Muscle layer of duodenum (tissue), 2 donors: ENCODE data around the gene LRCH2.
A peak's percentile ranks its signal among the peaks of the same experiment; 100 is the strongest.
"Not testable (repeated sequence)": the region's sequence is repeated elsewhere in the genome, so short reads cannot be mapped to it uniquely, and the experiment has no call there.

ENCODE experiments used
- H3K27ac ChIP-seq: one replicate; pipeline ENCODE4 v1.7.0; 2013; ENCODE audit warnings: mild to moderate bottlenecking, low read length
- H3K27me3 ChIP-seq: one replicate; pipeline ENCODE4 v1.7.0; 2013; ENCODE audit warnings: low read depth, mild to moderate bottlenecking, control low read depth, low read length
- H3K36me3 ChIP-seq, 2 donors: one replicate each; pipeline ENCODE4 v1.7.0; 2013; ENCODE audit warnings: low read length in 2 of 2, control low read depth in 1 of 2, mild to moderate bottlenecking in 1 of 2; ENCODE audit not compliant: insufficient read depth in 2 of 2, control insufficient read depth in 1 of 2
- H3K4me1 ChIP-seq, 2 donors: one replicate each; pipeline ENCODE4 v1.7.0; 2013; ENCODE audit warnings: low read length in 2 of 2, mild to moderate bottlenecking in 2 of 2, control low read depth in 1 of 2, moderate library complexity in 1 of 2; ENCODE audit not compliant: insufficient read depth in 2 of 2, control insufficient read depth in 1 of 2
- H3K4me3 ChIP-seq, 2 donors: one replicate each; pipeline ENCODE4 v1.7.0; 2013; ENCODE audit warnings: low read length in 2 of 2, low read depth in 1 of 2, mild to moderate bottlenecking in 1 of 2
- H3K9me3 ChIP-seq, 2 donors: one replicate each; pipeline ENCODE4 v1.7.0; 2013; ENCODE audit warnings: low read length in 2 of 2, control low read depth in 1 of 2, mild to moderate bottlenecking in 1 of 2; ENCODE audit not compliant: control insufficient read depth in 1 of 2
- donor health status: healthy.

The LRCH2 gene

DNA sequence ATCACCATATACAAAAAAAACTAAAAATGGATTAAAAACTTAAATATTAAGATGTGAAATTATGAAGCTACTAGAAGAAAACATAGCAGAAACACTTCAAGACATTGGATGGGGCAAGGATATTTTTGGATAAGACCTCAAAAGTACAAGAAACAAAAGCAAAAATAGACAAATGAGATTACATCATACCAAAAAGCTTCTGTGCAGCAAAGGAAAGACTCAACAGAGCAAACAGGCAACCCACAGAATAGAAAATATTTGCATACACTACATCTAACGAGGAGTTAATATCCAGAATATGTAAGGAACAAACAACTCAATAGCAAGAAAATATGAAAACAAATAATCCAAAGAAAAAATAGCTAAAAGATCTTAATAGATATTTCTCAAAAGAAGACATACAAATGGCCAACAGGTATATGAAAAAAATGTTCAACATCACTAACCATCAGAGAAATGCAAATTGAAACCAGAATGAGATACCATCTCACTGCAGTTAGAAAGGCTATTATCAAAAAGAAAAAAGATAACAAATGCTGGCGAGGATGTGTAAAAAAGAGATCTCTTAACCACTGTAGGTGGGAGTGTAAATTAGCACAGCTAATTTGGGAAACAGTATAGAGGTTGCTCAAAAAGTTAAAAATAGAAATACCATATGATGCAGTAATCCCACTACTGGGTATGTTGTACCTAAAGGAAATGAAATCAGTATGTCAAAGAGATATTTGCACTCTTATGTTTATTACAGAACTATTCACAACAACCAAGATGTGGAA lies 17.8 kb upstream of the LRCH2 start:
- Histone ChIP-seq H3K27me3 (no peaks in the 10 kb centered on the region), H3K4me1 (no peaks in the 10 kb centered on the region)

DNA sequence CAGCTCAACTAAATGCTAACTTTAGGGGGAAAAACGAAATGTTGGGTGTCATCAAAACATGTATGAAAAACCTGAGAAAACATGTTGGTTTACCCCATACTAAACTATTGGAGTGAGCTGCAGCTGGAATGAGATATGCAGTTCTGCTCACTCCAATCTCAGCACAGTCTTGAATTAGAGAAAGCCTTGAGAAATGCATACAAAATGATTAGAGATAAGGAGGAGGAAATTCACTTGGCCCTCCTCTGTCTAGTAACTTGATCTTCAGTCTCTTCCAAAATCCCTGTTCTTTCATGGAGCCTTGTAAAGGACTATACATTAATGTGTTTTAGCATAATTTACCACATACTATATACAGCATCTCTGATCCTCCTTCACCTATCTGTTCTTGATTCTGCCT lies 3.2 kb upstream of the LRCH2 start:
- no peaks in the 10 kb centered on the region for H3K27me3 ChIP-seq

More for the DNA sequence above, 17.8 kb upstream of the LRCH2 start:
- Histone ChIP-seq H3K4me3 (no peak overlapping the region), H3K27ac (no peak overlapping the region), H3K9me3 (no peaks in the 10 kb centered on the region), H3K36me3 (no peaks in the 10 kb centered on the region)

DNA sequence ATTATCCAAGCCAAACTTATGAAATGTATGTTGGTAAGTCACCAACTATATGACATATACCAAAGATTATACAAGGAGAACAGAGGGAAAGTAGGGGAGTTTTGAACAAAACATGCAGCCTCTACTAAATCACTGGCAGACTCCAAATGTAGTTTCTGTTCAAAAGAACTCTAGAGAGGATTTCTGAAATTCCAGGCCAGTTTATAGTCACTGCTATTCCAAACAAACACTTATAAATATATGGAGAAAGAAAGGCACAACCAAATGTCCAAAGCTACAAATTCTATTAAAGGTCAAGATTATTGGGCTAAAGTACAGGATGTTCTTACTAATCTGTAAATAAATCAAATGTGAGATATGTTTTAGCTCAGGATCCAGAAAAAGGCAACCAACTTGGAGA lies 2.7 kb upstream of the LRCH2 start:
- no peak overlapping the region for H3K27ac ChIP-seq
- H3K4me3 ChIP-seq, result no peak overlapping the region
- no peaks in the 10 kb centered on the region for H3K4me1 ChIP-seq
- H3K27me3 ChIP-seq, result no peaks in the 10 kb centered on the region
- no peaks in the 10 kb centered on the region for H3K36me3 ChIP-seq
- H3K9me3 ChIP-seq, result no peaks in the 10 kb centered on the region

More for the DNA sequence above, 3.2 kb upstream of the LRCH2 start:
- Histone ChIP-seq H3K27ac (no peak overlapping the region), H3K9me3 (no peaks in the 10 kb centered on the region), H3K4me1 (no peaks in the 10 kb centered on the region), H3K4me3 (no peak overlapping the region), H3K36me3 (no peaks in the 10 kb centered on the region)

DNA sequence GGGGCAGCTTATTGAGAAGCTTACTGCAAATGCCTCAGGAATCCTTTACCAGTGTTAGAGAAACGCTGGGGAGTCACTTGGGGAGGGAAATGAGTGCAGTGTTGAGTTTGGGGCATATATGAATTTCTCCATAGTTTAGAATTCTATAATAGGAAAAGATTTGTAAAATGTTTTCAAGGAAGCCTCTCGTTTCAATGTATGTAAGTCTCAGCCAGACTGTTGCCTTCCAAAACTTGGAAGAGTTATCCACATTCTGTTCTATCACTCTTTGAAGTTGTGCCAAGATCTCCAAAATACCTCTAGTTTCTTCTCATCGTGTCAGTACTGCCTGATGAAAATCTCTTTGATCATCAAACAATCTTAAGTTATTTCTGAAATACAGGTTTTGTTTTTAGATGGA lies 565 bp upstream of the LRCH2 start:
- H3K27ac ChIP-seq, result no peak overlapping the region
- H3K36me3 ChIP-seq, result no peaks in the 10 kb centered on the region
- peaks cover 0 to 7% of the 10 kb centered on the region in 2 donors for H3K4me1 ChIP-seq
- no peaks in the 10 kb centered on the region for H3K27me3 ChIP-seq
- peak overlapping the region; percentile 32 to 68 for H3K4me3 ChIP-seq
- no peaks in the 10 kb centered on the region for H3K9me3 ChIP-seq

DNA sequence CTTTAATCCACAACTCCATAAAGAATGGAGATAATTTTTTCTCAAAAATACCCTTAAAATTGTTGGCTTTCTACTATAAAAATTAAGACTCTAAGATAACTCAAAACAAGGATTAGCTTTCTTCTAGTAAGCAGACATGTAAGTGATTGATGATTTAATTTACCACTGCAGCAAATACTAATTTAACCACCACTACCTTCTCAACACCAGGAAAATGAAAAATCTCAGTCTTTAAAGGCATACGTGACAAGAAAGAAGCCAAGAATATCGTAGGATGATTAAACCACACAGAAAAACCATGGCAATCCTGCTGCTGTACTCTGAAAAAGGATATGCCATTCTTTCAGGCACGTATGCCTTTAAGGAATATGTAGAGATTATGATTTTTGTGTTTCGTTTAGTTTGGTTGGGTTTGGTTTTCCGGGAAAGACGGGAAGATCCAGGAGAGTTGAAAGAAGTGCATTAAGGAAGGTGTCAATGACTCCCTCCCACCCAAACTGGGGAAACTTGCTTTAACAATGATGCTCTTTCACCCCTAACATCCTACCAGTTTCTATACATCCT lies 881 bp downstream of the LRCH2 start:
- Histone ChIP-seq H3K4me3 (peak overlapping the region; percentile 68 to 71), H3K27ac (peak overlapping the region; percentile 23), H3K9me3 (no peaks in the 10 kb centered on the region), H3K27me3 (no peaks in the 10 kb centered on the region), H3K36me3 (no peaks in the 10 kb centered on the region), H3K4me1 (peaks cover 0 to 7% of the 10 kb centered on the region in 2 donors)

DNA sequence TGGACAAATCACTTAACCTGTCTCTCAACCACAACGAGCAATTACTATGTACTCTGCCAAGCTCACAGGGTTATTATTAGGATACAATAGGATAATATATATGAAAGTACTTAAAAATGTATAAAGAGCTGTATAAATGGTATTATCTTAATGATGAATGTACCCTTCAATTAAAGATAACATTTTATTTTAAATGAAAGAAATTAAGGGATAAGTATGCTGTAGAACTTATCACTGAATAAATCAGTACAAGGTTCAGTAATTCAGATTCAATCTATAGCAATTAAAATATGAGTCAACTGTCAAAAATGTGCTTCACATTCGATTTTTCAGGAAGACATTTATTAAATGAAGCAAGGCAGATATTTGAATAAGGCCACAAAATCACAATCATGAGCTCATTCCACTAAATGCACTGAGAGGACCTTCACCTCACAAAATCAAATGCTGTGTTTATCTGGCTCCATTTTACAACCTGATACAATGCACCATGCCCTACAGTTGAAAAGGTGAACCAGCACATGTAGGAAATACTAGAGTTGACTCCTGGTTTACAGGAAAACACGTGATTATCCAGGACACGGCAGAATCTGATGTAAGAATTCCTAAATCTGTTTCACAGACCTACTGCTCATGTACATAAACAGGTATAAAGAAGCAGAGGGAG lies 4.4 kb downstream of the LRCH2 start:
- no peaks in the 10 kb centered on the region for H3K36me3 ChIP-seq
- H3K27me3 ChIP-seq, result no peaks in the 10 kb centered on the region
- no peaks in the 10 kb centered on the region for H3K9me3 ChIP-seq
- no peak overlapping the region for H3K4me3 ChIP-seq
- peaks cover 0 to 7% of the 10 kb centered on the region in 2 donors for H3K4me1 ChIP-seq
- H3K27ac ChIP-seq, result no peak overlapping the region

DNA sequence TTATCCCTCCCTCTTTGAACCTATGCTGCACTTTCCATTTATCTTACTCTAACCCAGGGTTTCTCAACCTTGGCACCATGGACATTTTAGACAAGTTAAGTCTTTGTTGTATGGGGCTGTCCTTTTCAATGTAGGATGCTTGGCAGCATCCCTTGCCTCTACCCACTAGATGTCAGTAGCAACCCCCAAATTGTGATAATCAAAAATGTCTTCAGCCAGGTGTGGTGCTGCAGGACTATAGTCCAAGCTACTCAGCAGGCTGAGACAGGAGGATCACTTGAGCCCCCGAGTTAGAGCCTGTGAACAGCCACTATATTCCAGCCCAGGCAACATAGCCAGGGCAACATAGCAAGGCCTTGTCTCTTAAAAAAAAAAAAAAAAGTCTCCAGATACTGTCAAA lies 7.0 kb downstream of the LRCH2 start:
- no peak overlapping the region for H3K27ac ChIP-seq
- H3K4me1 ChIP-seq, result peaks cover 0 to 7% of the 10 kb centered on the region in 2 donors
- no peak overlapping the region for H3K4me3 ChIP-seq
- H3K9me3 ChIP-seq, result no peaks in the 10 kb centered on the region
- no peaks in the 10 kb centered on the region for H3K27me3 ChIP-seq
- no peaks in the 10 kb centered on the region for H3K36me3 ChIP-seq

DNA sequence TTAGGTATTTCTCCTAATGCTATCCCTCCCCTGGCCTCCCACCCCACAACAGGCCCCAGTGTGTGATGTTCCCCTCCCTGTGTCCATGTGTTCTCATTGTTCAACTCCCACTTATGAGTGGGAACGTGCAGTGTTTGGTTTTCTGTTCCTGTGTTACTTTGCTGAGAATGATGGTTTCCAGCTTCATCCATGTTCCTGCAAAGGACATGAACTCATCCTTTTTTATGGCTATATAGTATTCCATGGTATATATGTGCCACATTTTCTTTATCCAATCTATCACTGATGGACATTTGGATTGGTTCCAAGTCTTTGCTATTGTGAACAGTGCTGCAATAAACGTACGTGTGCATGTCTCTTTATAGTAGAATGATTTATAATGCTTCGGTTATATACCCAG lies 16.6 kb downstream of the LRCH2 start:
- H3K27me3 ChIP-seq, H3K36me3 ChIP-seq, H3K4me1 ChIP-seq, H3K4me3 ChIP-seq, H3K9me3 ChIP-seq, H3K27ac ChIP-seq: not testable (repeated sequence)

DNA sequence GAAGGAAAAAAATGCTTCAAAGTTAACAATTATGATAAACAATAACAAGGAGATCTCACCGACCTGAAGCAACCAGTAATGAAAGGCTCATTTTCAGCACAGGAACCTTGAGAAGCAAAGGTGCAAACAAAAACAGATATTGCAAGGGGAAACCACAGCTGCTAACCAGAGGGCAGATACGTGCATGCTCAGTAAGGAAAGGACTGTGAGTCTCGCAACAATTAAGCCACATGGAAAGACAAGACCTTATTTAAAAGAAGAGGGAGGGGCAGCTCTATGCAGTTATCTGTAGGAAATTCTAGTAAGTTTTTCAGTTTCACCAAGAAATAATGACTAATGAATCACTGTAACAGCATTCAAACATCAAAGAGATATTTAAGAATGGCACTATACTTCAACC lies 19.3 kb downstream of the LRCH2 start:
- Histone ChIP-seq H3K36me3 (no peaks in the 10 kb centered on the region), H3K27ac (no peak overlapping the region), H3K27me3 (no peaks in the 10 kb centered on the region), H3K9me3 (no peaks in the 10 kb centered on the region), H3K4me1 (no peaks in the 10 kb centered on the region), H3K4me3 (no peak overlapping the region)

DNA sequence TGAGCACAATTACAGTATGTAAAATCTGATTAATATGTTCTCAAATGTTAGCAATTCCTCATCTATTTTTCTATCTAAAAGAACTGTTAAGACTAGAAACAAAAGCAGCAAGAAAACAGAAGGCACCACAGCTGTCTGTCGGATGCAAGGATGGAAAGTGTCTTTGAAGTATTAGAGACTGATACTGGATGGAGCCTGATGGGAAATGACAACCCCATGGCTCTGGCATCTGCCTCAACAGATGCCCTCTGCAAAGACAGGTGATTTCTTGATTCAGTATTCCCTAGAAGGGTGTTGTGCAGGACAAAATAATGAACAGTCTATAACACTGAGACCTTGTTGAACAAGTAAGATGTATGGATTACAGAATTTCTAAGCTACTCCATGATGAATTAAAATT lies 19.7 kb downstream of the LRCH2 start:
- Histone ChIP-seq H3K27ac (no peak overlapping the region), H3K4me1 (no peaks in the 10 kb centered on the region), H3K27me3 (no peaks in the 10 kb centered on the region), H3K9me3 (no peaks in the 10 kb centered on the region), H3K36me3 (no peaks in the 10 kb centered on the region), H3K4me3 (no peak overlapping the region)

DNA sequence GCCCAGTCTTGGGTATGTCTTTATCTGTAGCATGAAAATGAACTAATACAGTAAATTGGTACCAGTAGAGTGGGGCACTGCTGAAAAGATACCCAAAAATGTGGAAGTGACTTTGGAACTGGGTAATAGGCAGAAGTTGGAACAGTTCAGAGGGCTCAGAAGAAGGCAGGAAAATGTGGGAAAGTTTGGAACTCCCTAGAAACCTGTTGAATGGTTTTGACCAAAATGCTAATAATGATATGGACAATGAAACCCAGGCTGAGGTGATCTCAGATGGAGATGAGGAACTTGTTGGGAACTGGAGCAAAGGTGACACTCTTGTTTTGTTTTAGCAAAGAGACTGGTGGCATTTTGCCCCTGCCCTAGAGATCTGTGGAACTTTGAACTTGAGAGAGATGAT lies 24.3 kb downstream of the LRCH2 start:
- not testable (repeated sequence) for H3K4me1 ChIP-seq, H3K9me3 ChIP-seq, H3K27me3 ChIP-seq, H3K36me3 ChIP-seq, H3K4me3 ChIP-seq, H3K27ac ChIP-seq
